GM04504 (cell line): ENCODE results near the gene TIMM23.

Source experiments
- DNase-seq: peaks from one replicate; pipeline ENCODE4 v3.0.0-alpha.2; 2012; ENCODE audit warnings: low read depth

The TIMM23 gene

GRCh38 chr10:46052791-46053375, 80.6 kb downstream of the TIMM23 start:
- DNase-seq = no peak
